ENCODE data around the gene IL1R1. TPM values are rescaled to one million over a fixed set of nuclear protein-coding genes. Genes with fewer than 3 reads are reported as not detected.

IL1R1 gene
- total and polyA plus RNA-seq, 2 of the 4 experiments (the other 2 are of a cell fraction), result 6.5 to 13.8 TPM

DNA sequence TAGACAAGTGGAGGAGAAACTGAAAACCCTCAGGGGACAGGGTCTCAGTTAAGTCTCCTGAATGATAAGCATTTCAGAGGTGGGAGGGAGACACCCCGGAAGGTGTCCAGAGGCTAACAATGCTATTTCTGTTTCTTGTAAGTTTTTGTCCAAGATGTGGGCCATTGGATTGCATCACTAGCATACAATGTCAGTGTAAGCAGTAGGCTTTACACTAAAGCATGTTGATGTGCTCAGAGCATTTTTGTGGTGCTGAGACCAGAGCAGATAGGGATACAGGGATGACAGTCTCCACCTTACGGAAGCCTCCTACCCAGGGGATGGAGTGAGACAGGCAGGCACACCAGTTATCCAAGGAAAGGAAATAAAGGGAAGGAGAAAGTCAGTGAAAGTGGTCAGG lies 2.2 kb upstream of the IL1R1 start:
- peak overlapping the region; percentile 66; the same call in 1 of the 2 replicates for H3K18ac ChIP-seq (ENCODE audit: low read depth, low read length)
- no peak overlapping the region for H3K9ac ChIP-seq (ENCODE audit: low read depth, low read length)
- H3K36me3 ChIP-seq (ENCODE audit: control insufficient read depth, insufficient read depth, low read length), result peaks cover 12% of the 10 kb centered on the region
- ChIA-PET CTCF (interaction anchor here (0.9 kb wide), 1 partner anchor 100 kb away, joined by 4 read pairs; no protein-coding TSS in a partner anchor), POLR2A (ENCODE audit: unreplicated experiment) (no interaction called here)
- peak overlapping the region; percentile 75; the same call in 1 of the 3 replicates for H2BK15ac ChIP-seq (ENCODE audit: low read depth, low read length)
- no peak overlapping the region for H3K56ac ChIP-seq (ENCODE audit: extremely low read depth, insufficient read depth, low read length)
- TF ChIP-seq SMC3 (IDR thresholded peaks at IDR 0.05; ENCODE audit: low read depth, low read length) (no peak), CEBPB (IDR thresholded peaks at IDR 0.05; ENCODE audit: low read depth, low read length) (peak; percentile 71), MXI1 (IDR thresholded peaks at IDR 0.05; ENCODE audit: borderline replicate concordance, low read depth, low read length) (no peak)
- TF ChIP-seq, protein P1, sequence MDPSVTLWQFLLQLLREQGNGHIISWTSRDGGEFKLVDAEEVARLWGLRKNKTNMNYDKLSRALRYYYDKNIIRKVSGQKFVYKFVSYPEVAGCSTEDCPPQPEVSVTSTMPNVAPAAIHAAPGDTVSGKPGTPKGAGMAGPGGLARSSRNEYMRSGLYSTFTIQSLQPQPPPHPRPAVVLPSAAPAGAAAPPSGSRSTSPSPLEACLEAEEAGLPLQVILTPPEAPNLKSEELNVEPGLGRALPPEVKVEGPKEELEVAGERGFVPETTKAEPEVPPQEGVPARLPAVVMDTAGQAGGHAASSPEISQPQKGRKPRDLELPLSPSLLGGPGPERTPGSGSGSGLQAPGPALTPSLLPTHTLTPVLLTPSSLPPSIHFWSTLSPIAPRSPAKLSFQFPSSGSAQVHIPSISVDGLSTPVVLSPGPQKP (IDR thresholded peaks at IDR 0.05; ENCODE audit: borderline replicate concordance, low read depth, low read length), result no peak
- no peak overlapping the region for H2BK20ac ChIP-seq (ENCODE audit: low read depth, low read length)
- H2BK5ac ChIP-seq (ENCODE audit: low read depth, low read length, poor library complexity, severe bottlenecking), result peak overlapping the region; percentile 38
- no peak for ATAC-seq (ENCODE audit: low read depth)
- H3K4me1 ChIP-seq (ENCODE audit: control insufficient read depth, insufficient read depth, low read length), result peaks cover 18% of the 10 kb centered on the region
- H3K27me3 ChIP-seq (ENCODE audit: control insufficient read depth, insufficient read depth, low read length), result no peaks in the 10 kb centered on the region
- H3K14ac ChIP-seq (replicated peaks; ENCODE audit: low read depth, low read length), result peak overlapping the region; percentile 75
- peak; percentile 59 for DNase-seq
- 0 out of 2 replicates have a peak, but pooled peaks cover 3% of the 10 kb centered on the region for H4K20me1 ChIP-seq (ENCODE audit: insufficient read depth, low read length)
- no peak overlapping the region for H3K4me2 ChIP-seq (ENCODE audit: low read depth, low read length)
- peak overlapping the region; percentile 19; the same call in 1 of the 2 replicates for H4K5ac ChIP-seq (ENCODE audit: low read depth, low read length)
- peaks cover 19% of the 10 kb centered on the region for H3K9me1 ChIP-seq (ENCODE audit: insufficient read depth, low read length)
- H4K91ac ChIP-seq (ENCODE audit: insufficient read depth, low read depth, low read length), result peak overlapping the region; percentile 29; the same call in 1 of the 2 replicates
- no peak overlapping the region for H2AK9ac ChIP-seq (replicated peaks; ENCODE audit: low read depth, low read length, poor library complexity)
- no peak overlapping the region for H3K4me3 ChIP-seq (ENCODE audit: insufficient read depth, low read depth, low read length)
- H2AK5ac ChIP-seq (ENCODE audit: low read depth, low read length), result peak overlapping the region; percentile 85
- WGBS, 2 experiments (ENCODE audit: extremely low coverage in 2 of 2, insufficient read length in 1 of 2), result 91% methylated on average over 1 of the region's 2 CpGs; no CpG with 5 or more reads in 1 of the 2 experiments
- no TSS peak for BruUV-seq (replicated peaks)
- H2AFZ ChIP-seq (replicated peaks; ENCODE audit: low read length, poor library complexity), result no peak overlapping the region
- dilution Hi-C loops (cut with HindIII; ENCODE audit: low sequenced_read_pairs, unreplicated experiment), result no loop called here
- peak overlapping the region; percentile 93; the same call in 1 of the 2 replicates for H3K27ac ChIP-seq (ENCODE audit: insufficient read depth, low read length)
- H2BK120ac ChIP-seq (ENCODE audit: low read depth, low read length), result peak overlapping the region; percentile 16; the same call in 1 of the 2 replicates
- H3K9me3 ChIP-seq (ENCODE audit: control insufficient read depth, insufficient read depth, low read length), result peaks cover 10% of the 10 kb centered on the region
- peaks cover 12 to 45% of the 10 kb centered on the region in 2 experiments for H3K79me1 ChIP-seq (ENCODE audit: low read depth in 1 of 2, low read length in 2 of 2)
- H3K23ac ChIP-seq (ENCODE audit: low read depth, low read length), result no peak overlapping the region
- intact Hi-C loops (cut with micrococcal nuclease), result loop anchor here (2.0 to 5.0 kb wide), 2 partner anchors 76 to 118 kb away; no protein-coding TSS in a partner anchor
- H3K4ac ChIP-seq (ENCODE audit: low read depth, low read length), result peak overlapping the region; percentile 30; the same call in 1 of the 2 replicates
- H4K8ac ChIP-seq (ENCODE audit: low read depth in 2 of 2, low read length in 2 of 2), result peak overlapping the region in 1 of 2 experiments; percentile 1; a peak in 2 of 4 replicates
- in situ Hi-C loops (cut with MboI; ENCODE audit: low sequenced_read_pairs), result loop anchor here (10.0 kb wide), 1 partner anchor 116 kb away; no protein-coding TSS in a partner anchor

Measured in IMR-90 (cell line).